Hepatocyte (in vitro differentiated cells): ENCODE results near the gene CWF19L1.

Source experiments
- EZH2 ChIP-seq: fragments of 200-600 bp; sonication (generic); IDR thresholded peaks from 2 replicates; pipeline ENCODE4 v1.6.1; 2016; ENCODE audit warnings: antibody characterized with exemption, mild to moderate bottlenecking, borderline replicate concordance
- EZH2phosphoT487 ChIP-seq: fragments of 200-600 bp; sonication (generic); IDR thresholded peaks from one replicate; pipeline ENCODE4 v1.6.1; 2018; ENCODE audit warnings: antibody characterized with exemption, mild to moderate bottlenecking, low read depth, moderate library complexity; ENCODE audit not compliant: unreplicated experiment, severe bottlenecking
- TF ChIP-seq, protein P1 (sequence below): fragments of 200-600 bp; sonication (generic); IDR thresholded peaks from 2 replicates; pipeline ENCODE4 v1.5.1; 2016; ENCODE audit warnings: antibody characterized with exemption, mild to moderate bottlenecking; ENCODE audit not compliant: poor library complexity

DNA sequence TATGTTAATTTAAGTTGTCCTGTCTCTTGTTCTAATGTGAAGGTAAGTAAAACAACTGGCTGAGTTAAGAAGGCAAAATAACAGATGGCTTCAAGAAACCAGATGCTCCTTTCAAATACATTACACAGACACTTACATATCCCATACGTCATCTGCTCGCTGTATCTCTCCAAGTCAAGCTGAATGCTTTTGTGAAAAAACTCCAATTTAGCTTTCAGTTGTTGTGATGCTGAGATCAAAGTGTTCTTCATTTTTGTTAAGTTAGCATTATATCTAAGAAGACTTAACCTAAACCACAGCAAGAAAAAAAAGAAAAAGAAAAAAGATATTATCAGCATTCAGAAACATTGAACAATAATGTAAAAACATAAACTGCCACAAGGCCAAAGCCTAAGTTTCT is 63.1 kb downstream of the CWF19L1 start:
- TF ChIP-seq EZH2 (no peak), EZH2phosphoT487 (no peak)
- TF ChIP-seq, protein P1, sequence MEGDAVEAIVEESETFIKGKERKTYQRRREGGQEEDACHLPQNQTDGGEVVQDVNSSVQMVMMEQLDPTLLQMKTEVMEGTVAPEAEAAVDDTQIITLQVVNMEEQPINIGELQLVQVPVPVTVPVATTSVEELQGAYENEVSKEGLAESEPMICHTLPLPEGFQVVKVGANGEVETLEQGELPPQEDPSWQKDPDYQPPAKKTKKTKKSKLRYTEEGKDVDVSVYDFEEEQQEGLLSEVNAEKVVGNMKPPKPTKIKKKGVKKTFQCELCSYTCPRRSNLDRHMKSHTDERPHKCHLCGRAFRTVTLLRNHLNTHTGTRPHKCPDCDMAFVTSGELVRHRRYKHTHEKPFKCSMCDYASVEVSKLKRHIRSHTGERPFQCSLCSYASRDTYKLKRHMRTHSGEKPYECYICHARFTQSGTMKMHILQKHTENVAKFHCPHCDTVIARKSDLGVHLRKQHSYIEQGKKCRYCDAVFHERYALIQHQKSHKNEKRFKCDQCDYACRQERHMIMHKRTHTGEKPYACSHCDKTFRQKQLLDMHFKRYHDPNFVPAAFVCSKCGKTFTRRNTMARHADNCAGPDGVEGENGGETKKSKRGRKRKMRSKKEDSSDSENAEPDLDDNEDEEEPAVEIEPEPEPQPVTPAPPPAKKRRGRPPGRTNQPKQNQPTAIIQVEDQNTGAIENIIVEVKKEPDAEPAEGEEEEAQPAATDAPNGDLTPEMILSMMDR = no peak
